Peyer's patch (tissue), 4 donors: ENCODE results near the gene C4orf50. TPM values are rescaled to one million over a fixed set of nuclear protein-coding genes. Genes with fewer than 3 reads are reported as not detected.

ENCODE experiments used
- DNase-seq, 3 donors: peaks; one replicate each; pipeline ENCODE4 v3.0.0-alpha.2; 2017 to 2019
- H3K27ac ChIP-seq, 4 donors: fragments of 200-600 bp; sonication (generic); one replicate each; pipeline ENCODE4 v1.5.1; 2016 to 2019
- H3K27me3 ChIP-seq, 2 donors: fragments of 200-600 bp; sonication (generic); one replicate each; pipeline ENCODE4 v1.5.1; 2019
- H3K36me3 ChIP-seq, 3 donors: fragments of 200-600 bp; sonication (generic); one replicate each; pipeline ENCODE4 v1.5.1; 2016 to 2019
- H3K4me1 ChIP-seq, 4 donors: fragments of 200-600 bp; sonication (generic); one replicate each; pipeline ENCODE4 v1.5.1; 2016 to 2019
- H3K4me3 ChIP-seq, 4 donors: fragments of 200-600 bp; sonication (generic); 1 replicate in 3 of 4; 2 replicates in 1 of 4; pipeline ENCODE4 v1.5.1; 2016 to 2019; ENCODE audit warnings: mild to moderate bottlenecking in 1 of 4
- H3K9me3 ChIP-seq, 4 donors: fragments of 200-600 bp; sonication (generic); one replicate each; pipeline ENCODE4 v1.5.1; 2016 to 2019; ENCODE audit warnings: mild to moderate bottlenecking in 1 of 4
- CTCF ChIP-seq, 6 experiments: fragments of 450-650 bp in 4 of 6; fragments of 200-600 bp in 2 of 6; sonication (generic) in 1 of 6; IDR thresholded peaks; one replicate each; pipeline ENCODE4 v1.5.1; 2017 to 2019; ENCODE audit warnings: antibody characterized with exemption in 6 of 6, mild to moderate bottlenecking in 3 of 6, moderate library complexity in 1 of 6
- POLR2A ChIP-seq, 2 donors: fragments of 450-650 bp; IDR thresholded peaks; one replicate each; pipeline ENCODE4 v1.5.1; 2017; ENCODE audit warnings: antibody characterized with exemption in 2 of 2, mild to moderate bottlenecking in 2 of 2, moderate library complexity in 2 of 2
- total RNA-seq, 4 donors: library from RNA; depleted of rRNA; stranded (reverse); fragments of >200 nt; gene quantifications; one replicate each; pipeline ENCODE4 v1.1.0, GENCODE V29; 2016

Gene C4orf50
- total RNA-seq: under 1 TPM in 3 of 4 donors, not detected in 1; 0.19 to 0.83 (median 0.40) TPM

GRCh38 chr4:6018331-6018730, at the start of gene C4orf50:
TSS of gene C4orf50 (minus strand) at chr4:6018431.
- Histone ChIP-seq H3K4me1 (no peaks in the 10 kb centered on the region), H3K27me3 (no peaks in the 10 kb centered on the region), H3K9me3 (no peaks in the 10 kb centered on the region), H3K4me3 (no peak within 1 kb of the TSS), H3K36me3 (no peaks in the 10 kb centered on the region), H3K27ac (no peak within 1 kb of the TSS)
- no peak for DNase-seq
- TF ChIP-seq CTCF (IDR thresholded peaks at IDR 0.05): no peak
- no peak for TF ChIP-seq POLR2A (IDR thresholded peaks at IDR 0.05)

- H3K27me3 ChIP-seq: no peaks in the 10 kb centered on the region
Measured at GRCh38 chr4:6065934-6066590, 47.8 kb upstream of the C4orf50 start.

GRCh38 chr4:6065166-6065565, 46.9 kb upstream of the C4orf50 start:
- no peaks in the 10 kb centered on the region for H3K4me1 ChIP-seq
- H3K27me3 ChIP-seq: no peaks in the 10 kb centered on the region
- no peak for DNase-seq
- no peak for TF ChIP-seq CTCF (IDR thresholded peaks at IDR 0.05)
- no peak for TF ChIP-seq POLR2A (IDR thresholded peaks at IDR 0.05)
- H3K4me3 ChIP-seq: no peak overlapping the region
- no peak overlapping the region for H3K27ac ChIP-seq
- H3K36me3 ChIP-seq: no peaks in the 10 kb centered on the region
- peaks cover 0 to 2% (median 0%) of the 10 kb centered on the region in 4 donors for H3K9me3 ChIP-seq

More at GRCh38 chr4:6065934-6066590, 47.8 kb upstream of the C4orf50 start:
- no peak overlapping the region for H3K27ac ChIP-seq
- H3K9me3 ChIP-seq: no peaks in the 10 kb centered on the region
- TF ChIP-seq CTCF (IDR thresholded peaks at IDR 0.05) (no peak), POLR2A (IDR thresholded peaks at IDR 0.05) (no peak)
- no peaks in the 10 kb centered on the region for H3K4me1 ChIP-seq
- no peaks in the 10 kb centered on the region for H3K36me3 ChIP-seq
- no peak overlapping the region for H3K4me3 ChIP-seq
- DNase-seq: no peak

- no peaks in the 10 kb centered on the region for H3K27me3 ChIP-seq
- DNase-seq: no peak
- H3K36me3 ChIP-seq: no peaks in the 10 kb centered on the region
- no peak overlapping the region for H3K4me3 ChIP-seq
- TF ChIP-seq POLR2A (IDR thresholded peaks at IDR 0.05) (no peak), CTCF (IDR thresholded peaks at IDR 0.05) (no peak)
- no peaks in the 10 kb centered on the region for H3K4me1 ChIP-seq
- H3K27ac ChIP-seq: no peak overlapping the region
- H3K9me3 ChIP-seq: peaks cover 0 to 8% (median 2%) of the 10 kb centered on the region in 4 donors
Measured at GRCh38 chr4:6064383-6064782, 46.2 kb upstream of the C4orf50 start.

GRCh38 chr4:6063684-6064083, 45.5 kb upstream of the C4orf50 start:
- Histone ChIP-seq H3K27me3 (no peaks in the 10 kb centered on the region), H3K4me1 (no peaks in the 10 kb centered on the region), H3K27ac (no peak overlapping the region), H3K9me3 (peaks cover 0 to 15% (median 4%) of the 10 kb centered on the region in 4 donors), H3K4me3 (no peak overlapping the region), H3K36me3 (no peaks in the 10 kb centered on the region)
- no peak for DNase-seq
- TF ChIP-seq POLR2A (IDR thresholded peaks at IDR 0.05) (no peak), CTCF (IDR thresholded peaks at IDR 0.05) (no peak)
